NCI-H2029 (cell line): Measurements from ENCODE around the gene PARD6A.

Source experiments
- DNase-seq: peaks from one replicate; lab custom pipeline; 2025; lab: John Stamatoyannopoulos, UW

Gene PARD6A

DNA sequence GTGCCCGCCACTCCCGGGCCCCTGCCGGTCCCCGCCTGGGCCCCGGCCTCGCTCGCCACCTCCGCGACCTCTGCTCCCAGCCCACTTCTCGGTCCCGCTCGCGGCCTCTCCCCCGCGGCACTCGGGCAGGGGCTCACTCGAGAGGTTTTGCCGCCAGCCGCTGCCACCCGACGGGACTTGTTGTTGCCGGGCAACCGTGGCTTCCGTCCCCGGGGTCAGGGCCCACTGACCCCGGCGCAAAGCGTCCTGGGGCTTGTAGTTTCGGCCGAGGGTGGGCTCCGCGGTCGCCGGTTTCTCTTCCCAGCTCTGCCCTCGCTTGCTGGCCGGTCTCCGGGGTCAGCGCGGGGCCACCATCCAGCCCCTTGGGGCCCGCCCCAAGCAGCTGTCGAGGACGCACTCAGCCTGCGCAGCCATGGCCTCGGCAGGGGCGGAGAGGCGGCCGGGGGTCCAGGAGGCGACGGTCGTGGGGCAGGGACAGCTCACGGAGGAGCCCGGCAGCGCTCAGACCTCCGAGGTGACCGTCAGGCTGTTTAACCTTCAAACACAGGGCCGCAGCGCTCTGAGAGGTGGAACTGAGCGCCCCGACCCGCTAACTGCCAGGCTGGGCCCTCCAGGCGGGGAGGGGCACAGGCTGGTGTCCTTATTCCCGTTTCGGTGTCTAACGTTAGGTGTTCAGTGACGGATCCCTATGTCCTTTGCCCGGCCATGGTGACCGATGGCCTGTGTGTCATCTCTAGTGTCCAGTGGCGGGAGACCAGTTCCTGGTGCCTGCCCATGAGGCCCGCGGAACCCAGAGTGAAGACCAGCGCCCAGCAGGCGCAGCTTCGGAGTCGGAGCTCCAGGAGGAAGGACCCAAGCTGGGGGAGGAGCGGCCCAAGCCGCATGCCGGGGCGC lies 6.0 kb downstream of the PARD6A start, which contains the start of the genes C16orf86 and ENKD1:
Gene C16orf86 (plus strand): TSS at position 256 of the 894 bp plus-strand sequence. CDS start 157 bp downstream, at position 413.
Gene ENKD1 (minus strand): TSS at position 192 of the 894 bp plus-strand sequence. CDS start 308 bp downstream, outside the sequence.
- peak; percentile 63 for DNase-seq

DNA sequence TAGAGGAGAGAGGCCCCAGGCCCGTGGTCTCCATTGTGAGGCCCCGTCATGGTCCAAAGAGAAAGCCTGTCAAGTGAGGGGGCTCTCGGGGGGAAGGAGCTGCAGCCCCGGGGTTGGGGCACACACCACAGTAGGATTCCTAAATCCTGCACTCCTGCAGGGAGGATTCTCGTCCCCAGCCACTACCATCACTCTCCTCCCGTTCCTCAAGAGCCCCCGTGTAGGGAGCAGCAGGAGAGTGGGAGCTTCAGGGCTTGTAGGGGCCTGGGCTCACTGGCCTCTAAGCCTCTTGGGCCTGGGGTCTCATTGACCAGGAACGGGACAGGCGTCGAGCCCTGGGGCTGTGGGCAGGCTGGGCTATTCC lies 6.7 kb downstream of the PARD6A start:
- DNase-seq, result no peak

DNA sequence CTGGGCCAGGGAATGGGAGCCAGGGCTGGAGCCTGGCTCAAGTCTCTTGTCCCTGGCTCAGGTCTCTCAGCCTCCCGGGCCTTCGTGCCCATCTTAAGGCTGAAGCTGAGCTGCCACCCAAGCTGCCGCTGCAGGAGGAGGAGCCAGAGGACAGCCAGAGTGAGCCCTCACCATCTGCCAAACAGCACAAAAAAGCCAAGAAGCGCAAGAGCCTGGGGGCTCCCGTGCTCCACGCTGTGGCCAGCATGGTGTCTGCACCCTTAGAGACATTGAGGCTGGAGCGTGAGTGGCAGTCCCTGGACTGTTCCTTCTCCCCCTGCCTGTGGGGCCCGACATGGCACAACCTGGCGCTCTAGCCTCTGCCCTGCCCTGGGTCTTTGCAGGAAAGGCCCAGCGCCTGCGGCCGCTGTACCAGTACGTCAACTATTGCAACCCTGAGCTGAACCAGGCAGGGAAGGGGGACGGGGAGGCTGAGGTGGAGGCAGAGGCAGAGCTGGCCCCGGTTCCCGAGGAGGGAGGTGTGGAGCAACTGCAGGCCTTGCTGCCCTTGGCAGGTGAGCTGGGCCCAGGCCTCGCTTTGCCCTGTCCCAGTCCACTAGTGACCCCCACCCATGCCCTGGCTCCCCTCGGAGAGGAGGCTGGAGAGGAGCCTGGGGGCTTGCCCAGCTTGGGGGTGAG lies 7.2 kb downstream of the PARD6A start:
- peak; percentile 66 for DNase-seq

DNA sequence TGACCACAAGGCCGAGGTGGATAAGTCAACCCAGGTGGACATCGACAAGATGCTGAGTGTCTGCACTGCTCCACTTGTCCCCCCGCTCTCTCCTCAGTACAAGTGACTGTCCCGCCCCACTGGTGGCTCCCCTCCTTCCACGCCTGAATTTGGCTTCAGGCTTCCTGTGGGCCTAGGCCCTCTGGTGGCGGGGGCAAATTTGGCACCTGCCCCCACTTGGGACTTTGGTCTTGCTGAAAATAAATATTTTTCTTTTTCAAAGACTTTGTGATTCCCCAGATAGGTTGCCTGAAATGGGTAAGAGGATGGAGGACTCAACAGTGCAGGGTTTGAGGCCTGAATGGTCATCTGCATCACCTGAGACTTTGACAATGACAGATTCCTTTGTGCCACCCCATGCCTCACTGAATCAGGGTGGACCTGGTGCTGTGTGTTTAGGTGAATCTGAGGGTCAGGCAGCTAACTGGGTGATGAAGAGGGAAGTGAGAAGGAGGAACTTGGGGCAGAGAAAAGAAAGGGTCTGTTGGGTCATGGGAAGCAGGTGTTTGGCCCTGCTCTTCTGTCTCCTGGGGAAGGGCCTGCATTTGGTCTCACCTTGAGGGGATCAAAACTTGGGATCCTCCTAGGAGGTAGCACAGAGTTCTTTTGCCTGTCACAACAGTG lies 7.9 kb downstream of the PARD6A start:
- no peak for DNase-seq

DNA sequence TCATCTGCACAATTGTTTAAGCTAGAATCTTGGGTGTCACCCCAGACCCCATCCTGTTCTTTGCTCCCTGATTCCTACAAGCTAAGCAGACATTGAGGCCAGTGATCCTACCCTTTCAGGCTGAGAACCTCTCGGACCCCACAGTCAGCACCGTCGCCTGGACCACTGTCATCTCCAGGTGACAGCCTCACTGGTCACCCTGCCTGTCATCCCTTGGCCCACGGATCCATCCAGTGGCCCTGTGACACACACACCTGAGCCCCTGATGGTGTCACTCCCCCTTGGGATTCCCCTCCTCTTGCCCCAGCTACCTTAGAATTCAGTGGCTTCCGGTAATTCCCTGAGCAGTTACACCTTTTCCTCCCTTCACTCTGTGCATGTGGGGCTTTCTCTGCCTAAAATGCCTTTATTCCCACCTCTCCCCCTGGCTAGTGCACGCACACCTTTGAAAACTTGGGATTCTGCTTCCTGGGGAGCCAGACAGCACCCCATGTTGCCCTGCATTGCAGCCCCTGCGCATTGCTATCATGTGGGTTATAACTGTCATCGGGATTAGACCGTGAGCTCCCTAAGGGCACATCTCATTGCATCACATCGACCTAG lies 8.8 kb downstream of the PARD6A start:
- no peak for DNase-seq

DNA sequence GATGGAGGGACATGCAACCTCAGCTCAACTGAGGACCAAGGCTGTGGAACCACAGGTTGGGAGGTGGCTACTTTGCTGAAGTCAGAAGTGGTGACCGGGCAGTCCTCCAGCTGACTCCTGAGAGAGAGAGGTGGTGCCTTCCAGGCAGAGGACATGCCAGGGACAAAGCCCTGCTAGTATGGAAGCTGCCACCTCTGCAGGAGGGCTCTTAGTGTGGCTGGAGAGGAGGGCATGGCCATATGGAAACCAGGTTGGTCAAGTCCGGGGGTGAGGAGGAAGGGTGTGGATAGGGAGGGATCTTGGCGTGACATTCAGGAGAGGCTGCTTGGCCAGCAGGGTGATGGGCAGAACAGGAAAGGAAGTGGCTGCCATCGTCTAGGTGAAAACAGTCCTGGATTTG lies 11.5 kb downstream of the PARD6A start:
- no peak for DNase-seq

DNA sequence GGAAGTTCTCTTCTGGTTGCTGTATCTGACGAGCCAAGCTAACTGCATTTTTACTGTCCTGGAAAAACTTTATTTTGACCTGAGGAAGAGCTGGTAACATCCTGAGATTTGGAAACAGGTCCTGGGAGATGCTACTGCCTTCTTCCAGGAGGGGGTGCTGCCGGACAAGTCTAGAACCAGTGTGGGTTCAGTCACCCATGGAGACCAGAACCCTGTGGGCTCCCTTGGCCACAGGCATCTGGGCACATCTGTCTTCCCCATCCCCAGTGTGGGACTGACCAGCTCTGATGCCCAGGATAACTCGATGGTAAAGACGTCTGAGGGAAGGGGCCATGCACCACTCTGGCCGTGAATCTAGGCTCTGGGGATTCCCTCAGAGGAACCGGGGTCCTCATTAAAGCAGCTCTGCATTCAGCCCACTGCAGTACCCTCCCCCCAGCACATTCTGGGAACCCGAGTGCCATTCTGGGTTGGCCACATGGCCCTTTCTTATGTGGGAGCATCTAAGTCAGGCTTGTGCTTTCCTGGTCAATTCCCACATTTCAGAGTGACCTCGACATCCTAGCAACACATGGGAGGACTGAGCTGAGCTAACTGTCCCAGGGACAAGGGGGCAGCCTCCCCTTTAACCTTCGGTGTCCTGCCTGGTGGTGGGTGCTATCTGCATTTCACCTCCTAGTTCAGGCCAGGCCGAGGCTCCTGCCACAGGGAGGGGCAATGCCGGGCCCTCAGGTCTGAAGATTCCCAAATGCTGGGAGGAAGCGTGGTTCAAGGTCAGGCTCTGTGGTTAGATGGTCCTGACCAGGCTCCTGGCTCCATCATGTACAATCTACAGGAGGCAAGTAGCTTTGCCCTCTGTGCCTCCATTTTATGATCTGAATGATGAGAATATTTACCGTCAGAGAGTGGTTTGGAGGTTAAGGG lies 12.2 kb downstream of the PARD6A start:
- no peak for DNase-seq

DNA sequence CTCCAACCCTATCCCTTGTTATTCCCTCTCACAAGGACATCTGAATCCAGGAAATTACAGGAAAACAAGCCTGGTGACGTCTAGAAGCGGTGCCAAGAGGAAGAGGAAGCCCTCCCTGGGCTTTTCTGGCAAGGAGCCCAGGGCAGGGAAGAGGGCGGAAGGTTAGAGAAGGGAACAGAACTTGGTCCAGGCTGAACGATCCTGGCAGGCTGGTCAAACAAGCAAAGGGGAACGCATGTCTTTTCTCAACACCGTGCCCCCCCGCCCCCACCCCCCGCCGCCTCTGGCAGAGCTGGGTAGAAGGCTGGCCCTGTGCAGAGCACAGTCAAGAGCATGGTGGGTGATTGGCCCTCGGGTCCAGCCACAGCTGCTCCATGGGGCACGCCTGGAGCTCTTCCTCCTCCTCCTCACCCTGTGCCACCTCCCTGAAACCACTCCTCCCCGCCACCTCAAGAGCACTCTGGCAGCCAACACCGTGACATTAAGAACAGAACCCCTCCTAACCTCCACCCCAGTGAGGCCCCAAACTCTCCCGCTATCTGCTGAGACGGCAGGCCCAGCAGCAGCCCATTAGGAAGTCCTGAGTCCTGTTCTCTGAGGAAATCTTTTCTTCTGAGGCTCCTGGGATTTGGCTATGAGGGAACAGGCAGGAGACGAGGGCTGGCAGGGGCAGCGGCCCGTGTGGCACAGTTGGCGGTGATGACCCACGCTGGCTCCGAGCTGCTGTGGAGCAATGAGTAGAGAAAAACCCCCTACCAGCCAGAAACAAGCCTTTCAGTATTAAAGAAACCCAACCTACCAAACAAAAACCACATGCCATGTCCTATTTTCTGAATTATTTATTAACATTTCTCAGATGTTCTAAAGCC lies 13.2 kb downstream of the PARD6A start:
- DNase-seq, result peak; percentile 47

DNA sequence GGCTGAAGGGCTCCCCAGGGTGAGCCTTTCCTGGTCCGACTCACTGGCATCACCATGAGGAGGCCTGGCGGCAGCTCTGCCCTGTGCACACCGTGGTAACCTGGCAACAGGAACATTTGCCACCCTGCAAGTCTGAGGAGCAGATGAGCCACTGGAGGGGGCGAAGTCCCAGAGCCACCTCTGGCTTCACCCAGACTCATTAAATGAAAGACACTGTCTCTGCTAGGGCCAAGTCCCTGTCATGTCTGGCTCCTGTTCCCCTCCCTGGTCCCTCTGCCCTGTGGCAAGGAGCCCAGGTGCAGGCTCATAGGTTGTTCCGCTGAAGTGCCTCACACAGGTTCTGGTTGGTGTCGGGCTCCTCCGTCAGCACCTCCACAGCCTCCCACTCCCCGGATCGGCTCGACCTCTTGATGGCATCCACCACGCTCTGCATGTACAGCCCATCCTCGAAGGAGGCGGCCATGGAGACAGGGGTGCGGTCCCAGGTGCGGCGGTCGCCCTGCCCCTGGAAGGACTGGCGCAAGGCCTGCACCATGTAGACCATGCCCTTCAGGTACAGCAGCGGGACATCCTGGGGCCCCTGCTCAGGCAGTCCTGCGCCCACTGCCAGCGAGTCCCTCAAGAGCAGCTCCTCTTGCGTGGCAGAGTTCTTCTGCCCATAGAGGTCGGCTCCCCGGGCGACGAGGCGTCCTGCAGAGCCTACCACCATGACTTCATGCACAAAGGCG lies 14.3 kb downstream of the PARD6A start:
- no peak for DNase-seq

DNA sequence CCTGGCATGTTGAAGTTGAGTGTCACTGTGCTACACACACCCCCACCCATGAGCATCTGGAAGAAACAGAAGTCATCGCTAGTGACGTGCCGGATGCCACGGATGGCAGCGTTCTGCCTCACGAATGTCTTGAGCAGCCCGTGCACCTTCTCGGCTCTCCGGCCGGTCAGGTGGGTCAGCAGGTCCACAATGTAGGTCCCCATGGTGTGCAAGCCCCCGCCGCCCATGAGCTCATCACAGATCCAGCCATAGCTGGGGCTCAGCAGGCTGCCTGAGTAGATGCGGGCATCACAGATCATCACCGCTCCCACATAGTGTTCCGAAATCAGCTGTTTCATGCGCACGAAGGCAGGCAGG lies 14.8 kb downstream of the PARD6A start:
- no peak for DNase-seq

DNA sequence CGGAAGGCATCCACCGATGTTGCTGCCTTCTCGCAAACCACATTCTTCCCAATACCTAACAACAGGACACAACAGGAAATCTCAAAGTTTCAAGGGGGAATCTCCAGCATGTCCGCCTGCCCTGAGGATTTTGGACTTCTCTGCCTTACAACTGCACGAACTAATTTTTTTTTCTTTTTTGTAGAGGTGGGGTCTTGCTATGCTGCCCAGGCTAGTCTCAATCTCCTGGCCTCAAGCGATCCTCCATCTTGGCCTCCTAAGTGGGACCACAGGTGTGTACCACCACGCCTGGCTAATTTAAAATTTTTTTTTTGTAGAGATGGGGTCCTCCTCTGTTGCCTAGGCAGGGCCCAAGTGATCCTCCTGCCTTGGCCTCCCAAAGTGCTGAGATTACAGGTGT lies 15.2 kb downstream of the PARD6A start:
- no peak for DNase-seq

DNA sequence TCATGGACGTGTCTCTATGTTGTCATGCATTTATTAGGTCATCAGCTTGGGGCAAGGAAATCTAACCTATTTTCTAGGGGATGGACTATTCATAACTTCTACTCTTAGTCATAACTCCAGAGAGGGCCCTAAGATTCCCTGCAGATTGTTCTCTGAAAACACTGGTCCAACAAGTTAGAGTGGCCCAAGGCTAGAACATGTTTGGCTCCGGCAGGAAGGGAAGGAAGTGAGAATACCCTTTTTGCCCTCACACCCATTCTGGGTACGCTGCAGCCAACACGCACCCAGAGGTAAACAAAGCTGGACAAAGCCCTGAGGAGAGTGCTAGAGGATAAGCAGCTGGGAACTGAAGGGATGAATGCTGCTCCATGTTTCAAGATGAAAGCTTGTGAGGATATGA lies 15.8 kb downstream of the PARD6A start:
- no peak for DNase-seq

DNA sequence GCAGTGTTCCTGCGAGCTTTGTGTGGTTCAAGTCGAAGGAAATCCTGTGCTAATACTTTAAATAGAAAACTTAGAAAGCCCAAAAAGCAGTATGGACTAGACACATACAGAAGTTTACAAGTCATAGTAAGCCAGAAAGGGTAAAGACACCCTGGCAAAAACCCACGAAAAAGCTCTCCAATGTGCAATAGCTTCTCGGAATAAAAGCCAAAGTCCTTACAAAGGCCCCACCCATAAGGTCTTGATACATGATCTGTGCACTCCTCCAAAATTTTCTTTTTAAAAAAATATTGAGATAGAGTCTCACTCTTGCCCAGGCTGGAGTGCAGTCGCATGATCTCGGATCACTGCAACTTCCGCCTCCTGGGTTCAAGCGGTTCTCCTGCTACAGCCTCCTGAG lies 16.2 kb downstream of the PARD6A start:
- DNase-seq, result no peak

DNA sequence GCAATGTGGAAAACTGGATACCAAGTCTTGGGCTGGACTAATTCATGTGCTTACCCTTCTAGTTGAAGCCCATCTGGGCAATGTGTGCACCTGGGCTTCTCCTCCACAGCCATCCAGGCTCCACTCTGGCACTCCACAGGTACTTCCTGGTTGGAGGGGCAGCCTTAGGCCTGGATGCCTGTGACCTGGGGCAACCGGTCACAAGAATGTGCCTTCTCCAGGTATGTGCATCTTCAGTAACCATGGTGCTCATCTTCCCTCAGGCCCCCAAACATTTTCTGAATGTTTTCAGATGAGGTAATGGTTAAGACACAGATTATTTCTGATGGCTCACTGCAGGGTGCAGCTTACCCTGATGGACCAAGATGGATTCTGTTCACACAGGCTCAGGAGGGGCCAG lies 17.0 kb downstream of the PARD6A start:
- no peak for DNase-seq

DNA sequence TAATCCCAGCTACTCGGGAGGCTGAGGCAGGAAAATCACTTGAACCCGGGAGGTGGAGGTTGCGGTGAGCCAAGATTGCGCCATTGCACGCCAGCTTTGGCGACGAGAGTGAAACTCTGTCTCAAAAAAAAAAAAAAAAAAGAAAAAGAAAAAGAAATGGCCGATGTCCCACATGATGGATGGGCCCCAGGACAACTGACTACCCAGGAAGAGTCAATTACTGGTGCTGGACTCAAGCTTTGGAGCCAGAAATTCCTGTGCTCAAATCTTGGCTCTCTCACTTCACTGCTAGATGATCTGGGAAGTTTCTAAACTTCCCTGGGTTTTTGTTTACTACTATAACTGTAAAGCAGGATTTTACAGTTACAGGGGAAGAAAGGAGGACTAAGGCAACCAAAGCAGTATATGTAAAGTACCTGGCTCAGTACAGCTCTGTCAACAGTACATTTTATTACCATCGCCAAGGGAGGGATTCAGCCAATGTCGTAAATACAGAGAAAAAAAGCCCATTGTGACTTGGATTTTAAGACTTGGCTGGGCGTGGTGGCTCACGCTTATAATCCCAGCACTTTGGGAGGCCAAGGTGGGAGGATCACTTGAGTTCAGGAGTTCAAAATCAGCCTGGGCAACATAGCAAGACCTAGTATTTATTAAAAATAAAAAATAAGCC lies 17.7 kb downstream of the PARD6A start:
- DNase-seq, result no peak

DNA sequence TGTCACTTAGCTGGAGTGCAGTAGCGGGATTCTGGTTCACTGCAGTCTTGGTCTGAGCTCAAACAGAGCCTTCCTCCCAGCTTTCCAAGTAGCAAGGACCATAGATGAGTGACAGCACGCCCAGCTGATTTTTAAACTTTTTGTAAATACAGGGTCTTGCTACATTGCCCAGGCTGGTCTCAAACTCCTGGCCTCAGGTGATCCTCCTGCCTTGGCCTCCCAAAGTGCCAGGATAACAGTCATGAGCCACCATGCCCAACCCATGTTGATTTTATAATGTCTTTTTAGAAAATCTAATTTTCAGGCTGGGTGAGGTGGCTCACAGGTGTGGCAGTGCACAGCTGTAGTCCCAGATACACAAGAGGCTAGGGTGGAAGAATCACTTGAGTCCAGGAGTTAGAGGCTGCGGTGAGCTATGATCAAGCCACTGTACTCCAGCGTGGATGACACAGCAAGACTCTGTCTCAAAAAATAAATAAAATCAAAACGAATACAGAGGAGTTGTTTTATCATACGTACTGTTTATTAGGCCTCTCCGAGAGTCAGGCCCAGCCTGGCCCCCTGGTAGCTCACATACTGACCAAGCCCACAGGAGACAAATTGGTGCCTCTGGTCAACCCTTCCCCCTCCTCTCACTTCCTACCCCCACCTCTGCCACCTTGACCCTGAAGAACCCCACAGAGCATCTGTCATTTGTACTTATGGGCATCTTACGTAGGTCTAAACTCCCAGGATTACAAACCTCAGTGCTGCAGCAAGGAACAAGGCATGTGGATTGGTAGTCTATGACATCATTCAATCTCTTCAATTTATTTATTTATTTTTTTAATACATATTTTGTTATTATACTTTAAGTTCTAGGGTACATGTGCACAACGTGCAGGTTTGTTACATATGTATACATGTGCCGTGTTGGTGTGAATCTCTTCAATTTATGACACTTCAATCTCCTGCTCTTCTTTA lies 19.5 kb downstream of the PARD6A start:
- no peak for DNase-seq

DNA sequence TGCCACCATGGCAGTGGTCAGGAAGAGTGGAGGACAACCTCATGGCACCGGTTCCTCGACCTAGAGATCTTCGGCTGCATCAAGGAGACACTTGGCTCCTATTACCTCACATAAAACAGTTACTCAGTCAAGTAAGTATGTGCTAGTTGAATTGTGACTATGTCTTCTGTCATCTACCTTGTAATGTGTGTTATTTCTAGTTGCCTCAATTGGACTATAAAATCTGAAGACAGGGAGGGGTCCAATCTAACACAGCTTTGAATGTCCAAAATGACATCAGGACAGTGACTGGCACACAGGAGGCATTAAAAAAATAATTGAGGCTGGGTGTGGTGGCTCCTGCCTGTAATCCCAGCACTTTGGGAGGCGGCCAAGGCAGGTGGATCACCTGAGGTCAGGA lies 23.0 kb downstream of the PARD6A start:
- no peak for DNase-seq
